Measurements from ENCODE around the gene CCM2. TPM values are rescaled to one million over a fixed set of nuclear protein-coding genes. Genes with fewer than 3 reads are reported as not detected.
A peak's percentile ranks its signal among the peaks of the same experiment; 100 is the strongest.

The CCM2 gene
- total RNA-seq, 1 donor from 2014 or later, result 38.7 TPM

DNA sequence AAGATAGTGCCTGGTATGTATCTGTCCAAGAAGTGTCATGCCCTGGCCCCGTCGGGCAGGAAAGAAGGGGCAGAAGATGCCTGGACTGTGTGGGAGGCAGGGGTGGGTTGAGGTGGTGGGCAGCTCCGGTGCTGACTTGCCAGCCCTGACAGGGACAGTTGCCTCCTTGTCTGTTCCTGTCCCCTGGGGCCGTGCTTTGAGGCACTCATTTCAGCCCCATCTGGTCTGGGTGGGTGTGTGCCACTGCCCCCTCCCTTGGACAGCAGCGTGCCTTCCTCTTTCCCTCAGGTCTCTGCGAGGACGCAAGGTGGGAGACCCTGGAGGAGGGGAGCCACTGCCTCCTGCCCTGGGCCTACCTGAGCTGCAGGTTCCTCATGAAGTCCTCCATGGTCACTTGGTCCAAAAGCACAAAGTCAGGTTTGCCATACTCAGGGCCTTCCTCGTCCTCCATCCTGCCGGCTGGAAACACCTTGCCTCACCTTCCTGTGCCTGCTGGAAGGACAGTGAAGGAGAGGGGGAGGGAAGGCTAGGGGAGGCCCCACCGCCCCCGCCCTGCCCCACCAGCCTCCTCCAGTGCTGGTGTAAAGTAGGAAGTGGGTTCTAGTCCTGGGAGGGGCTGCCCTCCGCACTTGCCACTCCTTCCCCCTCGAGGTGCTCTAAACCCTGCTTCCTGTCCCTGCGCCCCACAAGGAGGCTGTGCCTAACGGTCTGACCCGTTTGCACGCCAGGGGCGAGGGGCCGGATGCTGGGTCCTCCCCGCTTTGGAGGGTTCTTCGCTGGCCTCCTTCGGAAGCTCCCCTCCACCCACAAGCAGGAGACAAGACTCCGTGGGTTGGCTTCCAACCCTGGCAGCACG lies 21.3 kb upstream of the CCM2 start, which contains the start of gene MYO1G:
TSS of gene MYO1G (minus strand) at position 505 of the 856 bp plus-strand sequence. CDS start at position 451, 54 bp downstream.
- ATAC-seq, result peak; percentile 42
- intact Hi-C loops (cut with DNase I), result no loop called here
- DNase-seq (ENCODE audit: missing footprints), result peak; percentile 81

DNA sequence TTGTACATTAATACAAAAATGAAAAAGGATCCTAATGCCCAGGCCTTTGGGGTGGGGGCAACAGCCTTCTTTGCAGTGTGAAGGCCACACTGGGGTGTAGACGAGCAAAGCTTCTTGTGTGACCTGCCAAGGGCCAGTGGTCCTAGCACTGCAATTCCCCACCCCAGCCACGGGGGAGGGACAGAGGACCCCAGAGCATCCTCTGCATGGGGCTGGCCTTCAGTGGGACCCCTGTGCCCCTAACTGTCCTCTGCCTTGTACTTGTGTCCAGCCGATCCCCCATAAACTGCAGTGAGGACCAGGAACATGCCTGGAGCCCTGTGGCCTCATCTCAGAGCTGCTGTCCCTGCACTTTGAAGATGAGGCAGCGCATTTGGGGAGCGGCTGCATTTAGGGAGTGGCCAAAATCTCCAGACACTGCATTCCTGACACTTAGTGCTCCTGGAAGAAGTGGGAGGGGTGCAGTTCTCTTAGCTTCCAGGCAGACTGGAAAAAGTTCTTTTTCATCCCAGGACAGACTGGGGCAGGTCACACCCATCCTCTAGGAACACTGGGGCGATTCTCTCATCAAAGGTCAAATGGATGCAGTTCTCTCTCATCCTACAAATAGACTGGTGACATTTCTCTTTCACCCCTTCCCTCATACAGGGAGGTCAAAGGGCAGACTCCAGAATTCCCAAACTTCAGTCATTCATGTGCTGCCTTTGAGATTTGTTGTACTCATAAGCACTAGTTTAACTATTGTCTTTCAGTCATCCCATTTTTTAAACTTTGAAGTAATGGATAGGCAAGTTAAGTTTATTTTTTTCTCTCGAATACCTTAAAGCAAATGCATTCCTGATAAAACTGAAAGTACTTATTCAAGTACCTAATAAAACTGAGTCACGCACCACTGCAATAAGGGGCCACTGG lies 20.3 kb upstream of the CCM2 start:
- ATAC-seq, result no peak
- intact Hi-C loops (cut with DNase I), result loop anchor here (10.0 kb wide), 1 partner anchor 395 kb away; the partner anchor contains the start of gene TMED4
- no peak for DNase-seq (ENCODE audit: missing footprints)

DNA sequence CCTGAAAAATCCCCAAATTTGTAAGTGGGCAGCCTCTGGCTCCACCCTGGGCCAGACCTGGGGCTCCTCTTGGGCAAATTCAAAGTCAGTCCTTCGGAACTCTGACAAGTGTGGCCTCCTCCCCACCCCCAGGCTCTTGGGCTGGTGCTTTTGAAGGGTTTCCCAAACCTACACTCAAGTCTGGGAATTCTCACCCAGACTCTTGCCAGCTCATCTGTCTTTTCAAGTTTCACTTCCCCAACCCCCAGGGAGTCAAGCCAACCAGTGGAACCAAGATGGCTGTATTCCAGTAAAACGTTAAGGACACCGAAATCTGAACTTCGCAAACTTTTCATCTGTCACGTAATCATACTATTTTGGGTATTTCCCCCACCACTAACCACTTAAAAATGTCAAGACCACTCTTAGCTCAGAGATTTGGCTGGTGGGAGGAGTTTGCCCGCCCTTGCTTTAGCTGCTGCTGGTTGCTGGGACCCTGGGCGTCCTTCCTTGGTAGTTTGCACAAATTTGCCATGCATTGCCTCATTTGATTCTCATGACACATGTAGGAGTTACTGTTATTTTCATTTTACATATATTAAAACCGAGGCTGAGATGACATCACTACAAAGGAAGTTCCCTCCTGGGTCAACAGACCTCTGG lies 19.5 kb upstream of the CCM2 start:
- intact Hi-C loops (cut with DNase I), result loop anchor here (10.0 kb wide), 1 partner anchor 396 kb away; the partner anchor contains the start of gene TMED4
- no peak for DNase-seq (ENCODE audit: missing footprints)
- no peak for ATAC-seq

DNA sequence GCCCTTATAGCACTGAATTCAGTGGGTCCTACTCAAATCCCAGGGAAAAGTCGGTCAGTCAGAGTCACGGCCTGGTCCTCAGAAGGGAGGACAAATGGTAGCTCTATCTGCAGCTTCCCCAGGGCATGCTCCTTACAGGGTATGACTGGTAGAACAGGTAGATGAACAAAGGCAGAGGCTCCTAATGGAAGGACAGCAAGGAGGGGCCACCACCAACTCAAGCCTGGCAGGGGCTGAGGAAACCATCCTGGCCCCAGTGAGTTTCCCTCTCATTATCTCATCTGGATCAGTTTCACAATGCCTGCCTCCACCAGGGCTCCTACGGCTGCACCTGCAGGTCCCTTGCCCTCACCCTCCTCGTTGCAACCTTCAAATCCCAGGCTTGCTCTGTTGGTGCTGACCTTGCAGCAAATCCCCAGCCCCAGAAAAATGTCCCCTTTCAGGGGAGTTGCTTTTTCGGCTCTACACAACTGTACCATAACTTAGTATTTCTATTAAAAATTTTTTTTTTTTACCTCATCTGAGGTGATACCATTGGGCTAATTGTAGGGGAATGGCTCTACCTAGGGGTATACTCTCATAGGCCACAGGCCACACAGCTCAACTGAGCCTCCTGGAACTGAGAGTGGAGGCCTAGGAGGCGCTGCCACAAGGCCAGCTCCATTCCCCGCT lies 18.8 kb upstream of the CCM2 start:
- intact Hi-C loops (cut with DNase I), result loop anchor here (10.0 kb wide), 1 partner anchor 396 kb away; the partner anchor contains the start of gene TMED4
- ATAC-seq (no peak), DNase-seq (ENCODE audit: missing footprints) (no peak)

DNA sequence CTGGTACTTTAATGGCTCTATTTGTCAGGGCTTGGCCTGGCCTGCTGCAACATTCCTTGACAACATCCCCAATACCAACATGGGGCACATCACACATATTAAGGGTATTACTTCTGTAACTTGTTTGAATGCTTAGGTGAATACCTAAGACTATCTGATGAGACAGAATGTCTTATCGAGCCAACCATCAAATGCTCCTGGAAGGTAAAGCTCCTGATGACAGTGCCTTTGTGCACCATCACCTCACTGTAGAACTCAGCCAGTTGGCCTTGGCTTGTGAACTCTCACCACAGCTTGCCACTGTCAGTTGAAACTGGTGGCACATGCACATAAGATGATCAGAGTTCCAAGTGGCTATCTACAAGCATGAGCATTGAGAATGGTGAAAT lies 17.5 kb upstream of the CCM2 start:
- DNase-seq (ENCODE audit: missing footprints) (no peak), ATAC-seq (no peak)
- intact Hi-C loops (cut with DNase I), result loop anchor here (10.0 kb wide), 1 partner anchor 398 kb away; the partner anchor contains the start of gene TMED4

DNA sequence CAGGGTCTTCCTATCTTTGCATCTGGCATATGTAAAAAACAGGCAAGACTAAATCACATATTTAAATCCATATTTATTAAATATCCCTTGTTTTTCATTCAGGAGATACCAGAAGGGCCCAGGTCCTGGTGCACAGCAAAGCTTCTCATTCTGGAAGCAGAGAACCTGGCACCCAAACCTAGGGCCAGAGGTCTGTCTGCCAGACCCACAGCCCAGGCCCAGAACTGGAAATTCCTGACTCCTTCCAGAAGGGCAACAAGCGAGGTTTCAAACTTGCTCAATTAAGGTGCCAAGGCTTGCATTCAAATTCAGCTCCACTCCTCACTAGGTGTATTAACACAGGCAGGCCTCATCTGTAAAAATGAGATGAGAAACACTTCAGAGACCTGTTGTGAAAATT lies 17.0 kb upstream of the CCM2 start:
- intact Hi-C loops (cut with DNase I), result loop anchor here (10.0 kb wide), 1 partner anchor 398 kb away; the partner anchor contains the start of gene TMED4
- ATAC-seq, result no peak
- DNase-seq (ENCODE audit: missing footprints), result no peak

DNA sequence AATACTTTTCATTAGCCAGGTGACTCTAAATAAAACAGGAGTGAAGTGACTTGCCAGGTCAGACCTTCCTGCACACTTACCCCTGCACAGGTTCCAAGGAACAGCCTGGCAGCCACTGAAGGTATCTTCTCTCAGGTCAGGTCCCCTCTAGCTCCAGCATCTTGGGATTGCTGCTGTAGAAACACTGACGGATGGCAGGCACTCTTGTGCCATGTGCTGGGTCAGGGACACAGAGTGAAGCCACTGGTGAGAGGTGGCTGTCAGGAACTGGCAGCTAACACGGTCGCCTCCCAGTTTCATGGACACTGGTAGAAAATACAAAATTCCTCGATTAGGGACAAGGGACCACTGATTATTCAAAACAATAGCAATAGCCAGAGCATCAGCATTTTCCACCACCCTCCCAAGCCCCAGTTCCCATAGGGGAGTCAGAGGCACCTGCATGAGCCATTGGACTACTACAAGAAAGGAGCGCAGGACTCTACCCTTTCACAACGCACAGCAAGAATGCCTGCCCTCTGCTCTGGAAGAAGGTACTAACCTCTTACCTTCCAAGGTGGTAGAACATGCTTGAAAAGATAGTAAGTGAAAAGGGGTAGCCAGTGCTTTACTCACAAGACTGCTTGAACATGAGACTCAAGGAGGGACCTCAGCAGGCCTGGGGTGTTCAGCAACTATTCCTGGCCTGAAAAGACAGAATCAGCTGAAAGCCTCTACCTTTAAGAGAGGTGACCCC lies 16.1 kb upstream of the CCM2 start:
- intact Hi-C loops (cut with DNase I), result loop anchor here (10.0 kb wide), 1 partner anchor 399 kb away; the partner anchor contains the start of gene TMED4
- no peak for ATAC-seq
- no peak for DNase-seq (ENCODE audit: missing footprints)

DNA sequence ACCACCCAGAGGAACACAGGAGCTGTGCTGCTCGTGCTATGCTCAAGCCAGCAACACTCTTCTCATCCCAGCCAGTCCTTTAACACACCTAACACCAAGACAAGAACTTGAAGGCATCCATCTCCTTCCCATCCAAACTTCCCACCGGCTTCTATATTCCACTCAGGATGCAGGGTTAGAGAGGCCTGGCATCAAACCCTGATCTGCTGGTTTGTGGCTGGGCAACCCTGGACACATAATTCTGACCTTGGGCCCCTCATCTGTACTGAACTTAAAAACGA lies 15.6 kb upstream of the CCM2 start:
- intact Hi-C loops (cut with DNase I), result loop anchor here (10.0 kb wide), 1 partner anchor 400 kb away; the partner anchor contains the start of gene TMED4
- ATAC-seq, result no peak
- DNase-seq (ENCODE audit: missing footprints), result no peak

DNA sequence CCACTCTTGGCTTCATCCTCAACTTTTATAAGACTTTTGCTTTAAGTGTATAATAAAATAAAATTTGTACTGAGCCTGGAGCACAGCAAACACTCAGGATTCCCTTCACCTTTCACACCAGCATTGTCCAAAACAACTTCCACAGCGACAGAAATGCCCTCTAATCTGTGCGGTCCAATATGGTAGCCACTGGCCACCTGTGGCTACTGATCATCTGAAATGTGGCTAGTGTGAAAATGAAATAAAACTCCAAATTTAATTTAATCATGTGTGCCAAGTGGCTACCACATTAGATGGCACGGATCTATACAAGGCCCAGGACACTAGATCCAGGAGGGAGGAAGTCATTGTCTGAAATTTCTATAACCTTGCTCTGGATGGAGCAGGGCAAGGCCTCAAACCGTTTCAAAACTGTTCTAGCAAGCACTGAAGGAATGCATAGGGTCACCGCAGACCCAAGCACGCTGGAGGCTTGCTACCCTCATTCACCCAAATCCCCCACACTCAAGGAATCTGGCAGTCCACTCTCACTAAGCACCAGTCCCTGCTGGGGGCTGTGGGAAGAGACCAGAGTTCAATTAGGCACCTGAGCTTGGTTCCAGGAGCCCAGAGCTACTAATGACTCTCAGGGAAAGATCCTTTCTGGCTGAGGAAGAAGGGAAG lies 14.8 kb upstream of the CCM2 start:
- no peak for ATAC-seq
- DNase-seq (ENCODE audit: missing footprints), result no peak
- intact Hi-C loops (cut with DNase I), result loop anchor here (5.0 to 10.0 kb wide), 3 partner anchors 103 to 400 kb away; partner anchors contain the start of genes TBRG4 and TMED4

DNA sequence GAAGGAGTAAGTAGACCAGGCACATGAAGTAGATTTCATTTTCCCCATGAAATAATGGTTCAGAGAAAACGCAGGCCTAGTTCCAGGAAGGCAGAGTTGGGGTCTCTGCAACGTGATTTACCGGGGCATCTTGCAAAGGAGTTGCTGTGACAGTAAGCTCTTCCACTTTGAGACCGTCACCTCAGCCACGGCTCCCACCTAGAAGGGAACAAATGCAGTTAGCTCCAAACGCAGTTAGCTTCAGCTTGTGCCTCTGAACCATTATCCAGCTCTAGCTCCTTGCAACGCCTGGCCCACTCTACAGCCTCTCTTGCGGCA lies 14.1 kb upstream of the CCM2 start:
- intact Hi-C loops (cut with DNase I), result loop anchor here (5.0 to 10.0 kb wide), 3 partner anchors 104 to 401 kb away; partner anchors contain the start of genes TBRG4 and TMED4
- no peak for DNase-seq (ENCODE audit: missing footprints)
- ATAC-seq, result peak; percentile 27

DNA sequence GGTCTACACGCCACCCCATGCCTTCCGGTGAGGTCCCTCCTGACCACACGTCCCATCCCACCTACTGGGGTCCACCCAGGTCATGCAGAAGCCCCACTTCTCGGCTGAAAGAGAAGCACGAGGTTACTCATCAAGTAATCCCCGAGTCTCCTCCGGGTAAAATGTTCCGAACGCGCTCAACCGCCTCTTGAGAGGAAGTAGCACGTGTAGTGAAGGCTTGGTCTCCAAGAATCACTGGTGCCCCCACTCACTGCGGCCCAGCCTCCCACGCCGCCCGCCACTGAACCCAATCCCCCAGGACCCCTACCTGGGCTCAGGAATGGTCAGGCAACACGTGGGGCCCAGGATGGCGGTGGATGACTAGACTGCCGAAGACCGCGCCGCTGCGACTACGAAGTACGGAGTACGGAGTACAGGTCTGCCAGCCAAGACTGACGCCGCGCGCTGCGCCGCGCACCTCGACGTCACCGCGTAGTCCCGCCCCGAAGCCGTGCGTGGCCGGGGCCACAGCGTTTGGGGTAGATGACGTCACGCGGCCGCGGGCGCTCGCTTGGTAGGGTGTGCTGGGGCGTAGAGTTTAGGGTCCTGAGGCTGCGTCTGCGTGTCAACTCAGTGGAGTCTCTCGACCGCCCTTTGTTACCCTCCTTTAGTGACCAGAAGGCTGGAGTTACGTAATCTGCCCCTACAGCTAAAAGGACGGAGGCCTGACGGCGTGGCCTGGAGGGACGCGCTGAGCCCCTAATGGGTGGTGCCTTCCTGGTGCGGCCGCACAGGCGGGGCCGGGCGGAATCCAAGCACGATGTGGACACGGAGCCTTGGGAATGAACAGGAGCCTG lies 13.6 kb upstream of the CCM2 start:
- DNase-seq (ENCODE audit: missing footprints), result peak; percentile 98
- intact Hi-C loops (cut with DNase I), result loop anchor here (5.0 to 10.0 kb wide), 3 partner anchors 104 to 402 kb away; partner anchors contain the start of genes TBRG4 and TMED4
- peak; percentile 99 for ATAC-seq

DNA sequence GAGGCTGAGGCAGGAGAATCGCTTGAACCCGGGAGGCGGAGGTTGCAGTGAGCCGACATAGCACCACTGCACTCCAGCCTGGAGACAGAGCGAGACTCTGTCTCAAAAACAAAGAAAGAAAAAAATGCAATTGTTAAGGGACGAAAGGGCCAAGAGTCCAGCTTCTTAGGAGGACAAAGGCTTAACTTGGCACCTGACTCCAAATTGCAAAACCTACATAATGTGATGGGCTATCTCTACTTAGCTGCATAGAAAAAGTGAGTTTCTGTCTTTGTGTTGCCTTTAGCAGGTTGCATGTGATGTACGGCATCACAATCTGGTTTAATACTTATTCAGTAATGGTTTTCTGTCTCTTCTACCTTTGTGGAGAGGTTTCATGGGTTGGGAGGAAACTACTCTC lies 12.5 kb upstream of the CCM2 start:
- DNase-seq (ENCODE audit: missing footprints) (no peak), ATAC-seq (no peak)
- intact Hi-C loops (cut with DNase I), result loop anchor here (5.0 to 10.0 kb wide), 3 partner anchors 105 to 403 kb away; partner anchors contain the start of genes TBRG4 and TMED4

DNA sequence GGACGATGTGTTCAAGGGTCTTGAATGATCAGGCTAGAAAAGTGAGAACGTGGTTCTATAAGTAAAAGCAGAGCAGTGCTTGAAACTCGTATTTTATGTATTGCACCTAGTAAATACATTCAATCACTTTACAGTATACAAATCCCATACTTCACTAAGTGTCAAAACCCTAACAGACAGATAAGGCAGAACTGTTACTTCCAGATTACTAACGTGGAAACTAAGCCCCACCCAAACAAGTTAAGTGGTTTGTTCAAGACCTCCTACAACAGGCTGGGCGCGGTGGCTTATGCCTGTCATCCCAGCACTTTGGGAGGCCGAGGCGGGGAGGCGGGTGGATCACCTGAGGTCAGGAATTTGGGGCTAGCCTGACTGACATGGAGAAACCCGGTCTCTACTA lies 12.0 kb upstream of the CCM2 start:
- DNase-seq (ENCODE audit: missing footprints) (no peak), ATAC-seq (no peak)
- intact Hi-C loops (cut with DNase I), result loop anchor here (5.0 to 10.0 kb wide), 3 partner anchors 106 to 403 kb away; partner anchors contain the start of genes TBRG4 and TMED4

DNA sequence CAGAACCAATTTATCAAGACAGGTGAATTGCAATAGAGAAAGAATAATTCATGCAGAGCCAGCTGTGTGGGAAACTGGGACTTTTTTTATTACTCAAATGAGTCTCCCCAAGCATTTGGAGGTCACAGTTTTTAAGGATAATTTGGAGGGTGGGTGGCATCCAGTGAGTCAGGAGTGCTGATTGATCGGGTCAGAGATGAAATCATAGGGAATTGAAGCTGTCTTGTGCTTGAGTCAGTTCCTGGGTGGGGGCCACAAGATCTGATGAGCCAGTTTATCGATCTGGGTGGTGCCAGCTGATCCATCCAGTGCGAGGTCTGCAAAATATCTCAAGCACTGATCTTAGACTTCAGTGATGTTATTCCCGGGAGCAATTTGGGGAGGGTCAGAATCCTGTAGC lies 11.3 kb upstream of the CCM2 start:
- DNase-seq (ENCODE audit: missing footprints) (no peak), ATAC-seq (no peak)
- intact Hi-C loops (cut with DNase I), result loop anchor here (5.0 to 10.0 kb wide), 3 partner anchors 106 to 404 kb away; partner anchors contain the start of genes TBRG4 and TMED4

DNA sequence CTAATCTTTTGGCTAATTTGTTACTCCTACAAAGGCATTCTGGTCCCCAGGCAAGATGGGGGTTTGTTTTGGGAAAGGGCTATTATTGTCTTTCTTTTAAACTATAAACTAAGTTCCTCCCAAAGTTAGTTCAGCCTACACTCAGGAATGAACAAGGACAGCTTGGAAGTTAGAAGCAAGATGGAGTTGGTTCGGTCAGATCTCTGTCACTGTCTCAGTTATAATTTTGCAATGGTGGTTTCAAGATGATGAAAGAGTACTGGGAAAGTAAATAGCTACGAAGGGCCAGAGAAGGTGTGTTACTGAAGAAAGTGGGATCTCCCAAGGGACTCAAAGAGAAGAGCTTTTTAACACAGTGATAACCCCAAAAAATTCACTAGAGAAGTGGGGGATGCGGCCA lies 10.9 kb upstream of the CCM2 start:
- no peak for ATAC-seq
- DNase-seq (ENCODE audit: missing footprints), result no peak
- intact Hi-C loops (cut with DNase I), result loop anchor here (5.0 to 10.0 kb wide), 3 partner anchors 107 to 404 kb away; partner anchors contain the start of genes TBRG4 and TMED4

Measured in Right ventricle myocardium inferior (tissue), 1 donor.